ENCODE results near the gene IMP4. TPM values are rescaled to one million over a fixed set of nuclear protein-coding genes. Genes with fewer than 3 reads are reported as not detected.

The IMP4 gene
- polyA plus RNA-seq, 10 donors: 32.4 to 44.7 (median 39.6) TPM

DNA sequence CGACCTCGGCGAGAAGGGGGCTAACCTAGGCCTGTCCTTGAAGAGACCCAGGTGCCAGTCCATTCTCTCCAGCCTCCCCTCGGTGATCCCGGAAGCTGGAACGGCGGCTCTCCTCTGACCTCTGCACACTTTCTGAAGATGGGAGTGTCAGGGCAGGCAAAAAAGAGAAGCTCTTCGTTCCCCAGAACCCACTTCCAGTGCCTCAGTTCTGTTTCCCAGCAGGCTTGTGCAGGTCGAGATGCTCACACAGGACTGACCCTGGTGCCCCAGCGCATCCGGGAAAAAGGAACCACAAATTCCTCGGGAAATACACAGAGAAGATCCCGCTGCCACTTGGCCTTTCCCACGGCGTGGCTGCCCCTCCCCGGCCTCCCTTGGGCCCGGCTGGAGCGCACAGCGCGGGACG is 12.5 kb downstream of the IMP4 start:
- no peak for DNase-seq

- DNase-seq: peak; percentile 81 to 94 (median 90)
Measured at GRCh38 chr2:130355578-130356431, 13.1 kb downstream of the IMP4 start, which contains the start of gene PTPN18. Gene PTPN18, plus strand, starts transcription at chr2:130356056. Its CDS starts 52 bp downstream, at chr2:130356108.

DNA sequence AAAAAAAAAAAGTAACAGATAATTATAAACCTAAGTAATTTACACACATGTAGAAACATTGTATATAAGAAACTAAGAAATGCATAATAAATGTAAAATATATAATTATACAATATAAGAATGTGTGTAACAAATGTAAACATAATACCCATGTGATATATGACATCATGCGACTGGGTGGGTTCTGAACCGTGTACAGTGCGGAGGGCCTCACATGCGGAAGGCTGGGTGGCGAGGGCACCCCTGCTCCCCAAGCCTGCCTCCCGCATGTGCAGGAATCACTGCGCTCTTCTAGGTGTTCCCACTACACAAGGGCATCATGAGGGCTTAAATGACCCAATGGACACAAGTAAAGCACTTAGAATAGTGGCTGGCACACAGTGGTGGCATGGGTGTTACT is 15.2 kb downstream of the IMP4 start:
- DNase-seq: no peak

- DNase-seq: no peak
Measured at GRCh38 chr2:130358420-130359350, 16.0 kb downstream of the IMP4 start.

DNA sequence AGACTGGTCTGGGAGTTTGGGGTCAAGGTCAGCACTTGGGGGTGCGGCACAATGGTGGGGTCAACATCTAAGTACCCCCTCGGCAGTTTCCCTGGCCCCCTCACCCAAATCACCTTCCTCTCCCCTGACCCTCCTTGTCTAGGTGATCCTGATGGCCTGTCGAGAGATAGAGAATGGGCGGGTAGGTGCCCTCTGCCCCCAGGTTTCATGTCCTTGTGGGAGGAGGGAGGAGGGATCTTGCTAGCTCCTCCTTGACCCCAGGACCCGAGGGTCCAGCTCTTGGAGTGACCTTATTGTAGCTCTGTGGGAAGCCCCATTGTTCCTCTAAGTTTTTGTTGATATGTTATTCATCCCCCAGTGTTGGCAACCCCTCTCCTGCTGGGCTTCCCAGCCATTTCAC is 16.8 kb downstream of the IMP4 start:
- DNase-seq: no peak

DNA sequence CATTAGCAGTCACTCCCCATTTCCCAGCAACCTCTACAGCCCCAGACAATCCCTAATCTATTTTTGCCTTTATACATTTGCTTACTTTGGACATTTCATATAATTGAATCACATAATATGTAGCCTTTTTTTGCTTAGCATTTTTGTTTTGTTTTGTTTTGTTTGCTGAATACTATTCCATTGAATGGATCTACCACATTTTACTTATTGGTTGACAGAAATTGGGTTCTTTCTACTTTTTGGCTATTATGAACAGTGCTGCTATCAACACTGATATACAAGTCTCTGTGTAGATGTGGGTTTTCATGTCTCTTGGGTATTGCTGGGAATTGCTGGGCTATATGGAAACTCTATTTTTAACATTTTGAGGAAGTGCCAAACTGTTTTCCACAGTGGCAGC is 20.8 kb downstream of the IMP4 start:
- DNase-seq: no peak

DNA sequence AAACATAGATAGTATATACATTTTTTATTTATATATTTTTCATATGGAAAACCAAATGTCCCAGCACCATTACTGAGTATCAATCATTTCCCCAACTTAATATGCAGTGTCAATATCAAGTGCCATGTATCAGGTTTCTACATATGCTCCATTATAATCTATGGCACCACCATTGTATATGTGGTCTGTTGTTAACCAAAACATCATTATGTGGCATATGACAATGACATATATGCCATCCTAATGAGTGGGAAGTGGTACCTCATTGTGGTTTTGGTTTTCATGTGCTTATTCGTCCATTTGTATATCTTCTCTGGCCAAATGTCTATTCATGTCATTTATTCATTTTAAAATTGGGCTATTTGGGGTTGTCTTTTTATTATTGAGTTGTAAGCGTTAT is 22.4 kb downstream of the IMP4 start:
- DNase-seq: no peak

- no peak for DNase-seq
Measured at GRCh38 chr2:130365963-130366362, 23.3 kb downstream of the IMP4 start.

DNA sequence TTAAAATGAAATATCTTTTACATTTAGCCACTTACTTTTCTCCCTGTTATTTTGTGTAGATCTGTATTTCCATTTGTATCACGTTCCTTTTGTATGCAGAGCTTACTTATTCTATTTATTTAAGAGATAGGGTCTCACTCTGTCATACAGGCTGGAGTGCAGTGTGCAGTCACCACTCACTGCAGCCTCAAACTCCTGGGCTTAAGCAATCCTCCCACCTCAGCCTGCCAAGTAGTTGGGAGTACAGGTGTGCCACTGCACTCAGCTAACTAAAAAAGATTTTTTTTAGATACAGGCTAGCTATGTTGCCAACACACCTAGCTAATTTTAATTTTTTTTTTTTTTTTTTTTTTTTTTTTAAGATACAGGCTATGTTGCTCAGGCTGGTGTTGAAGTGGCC is 24.0 kb downstream of the IMP4 start:
- no peak for DNase-seq

GRCh38 chr2:130368786-130369185 is 26.1 kb downstream of the IMP4 start:
- no peak for DNase-seq

DNA sequence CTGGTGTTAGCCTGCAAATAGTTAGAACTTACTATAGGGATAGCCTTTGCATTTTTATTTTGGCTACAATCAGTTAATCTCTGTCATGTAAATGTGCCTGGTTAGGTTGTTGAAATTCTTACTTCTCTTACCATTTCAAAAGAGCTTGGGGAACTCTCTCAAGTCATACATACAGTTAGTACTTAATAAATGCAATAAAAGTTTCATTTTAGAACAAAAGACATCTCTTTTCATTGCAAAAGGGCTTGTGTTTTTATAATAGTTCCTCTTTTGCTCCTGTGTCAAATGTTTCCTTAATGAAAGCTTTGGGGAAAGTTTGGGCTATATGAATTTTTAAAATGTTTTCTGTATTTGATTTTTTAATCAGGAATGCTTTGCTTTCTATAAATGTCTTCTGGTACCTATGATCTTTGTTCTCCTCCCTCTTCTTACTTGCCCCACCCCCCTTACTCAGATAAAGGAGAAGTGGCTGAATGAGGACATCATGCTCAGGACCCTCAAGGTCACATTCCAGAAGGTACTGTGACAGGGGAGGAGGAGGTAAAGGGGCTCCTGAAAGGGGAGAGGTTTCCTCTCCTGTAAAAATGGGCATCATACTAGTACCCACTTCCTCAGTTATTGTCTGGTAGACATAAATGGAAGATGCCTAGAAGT is 26.7 kb downstream of the IMP4 start:
- DNase-seq: no peak

DNA sequence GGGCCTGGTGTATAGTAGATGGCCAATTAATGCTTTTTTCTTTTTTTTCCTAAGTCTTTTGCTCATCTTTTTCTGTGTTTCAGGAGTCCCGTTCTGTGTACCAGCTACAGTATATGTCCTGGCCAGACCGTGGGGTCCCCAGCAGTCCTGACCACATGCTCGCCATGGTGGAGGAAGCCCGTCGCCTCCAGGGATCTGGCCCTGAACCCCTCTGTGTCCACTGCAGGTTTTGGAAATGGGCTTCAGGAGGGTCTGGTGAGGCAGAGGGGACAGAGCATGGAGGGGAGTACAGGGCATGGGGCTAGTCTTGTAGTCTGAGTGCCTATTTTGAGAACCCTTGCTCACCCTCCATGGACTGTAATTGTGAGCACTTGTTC is 27.3 kb downstream of the IMP4 start:
- DNase-seq: no peak

- DNase-seq: no peak
Measured at GRCh38 chr2:130370490-130370889, 27.8 kb downstream of the IMP4 start.

DNA sequence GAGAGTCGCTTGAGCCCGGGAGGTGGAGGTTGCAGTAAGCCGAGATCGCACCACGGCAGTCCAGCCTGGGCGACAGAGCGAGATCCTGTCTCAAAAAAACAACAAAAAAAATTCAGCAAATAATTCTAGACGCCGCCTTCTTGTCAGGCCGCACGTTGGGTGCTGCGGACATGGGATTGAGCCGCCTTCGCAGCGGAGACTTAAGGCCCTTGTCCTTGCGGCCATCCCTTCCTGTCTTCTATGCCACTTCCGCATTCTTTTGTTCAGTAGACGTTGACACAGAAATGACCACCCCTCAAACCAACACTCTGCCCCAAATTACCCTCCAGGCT is 29.0 kb downstream of the IMP4 start:
- no peak for DNase-seq

- peak; percentile 81 to 95 (median 91) for DNase-seq
Measured at GRCh38 chr2:130372055-130372832, 29.5 kb downstream of the IMP4 start.

DNA sequence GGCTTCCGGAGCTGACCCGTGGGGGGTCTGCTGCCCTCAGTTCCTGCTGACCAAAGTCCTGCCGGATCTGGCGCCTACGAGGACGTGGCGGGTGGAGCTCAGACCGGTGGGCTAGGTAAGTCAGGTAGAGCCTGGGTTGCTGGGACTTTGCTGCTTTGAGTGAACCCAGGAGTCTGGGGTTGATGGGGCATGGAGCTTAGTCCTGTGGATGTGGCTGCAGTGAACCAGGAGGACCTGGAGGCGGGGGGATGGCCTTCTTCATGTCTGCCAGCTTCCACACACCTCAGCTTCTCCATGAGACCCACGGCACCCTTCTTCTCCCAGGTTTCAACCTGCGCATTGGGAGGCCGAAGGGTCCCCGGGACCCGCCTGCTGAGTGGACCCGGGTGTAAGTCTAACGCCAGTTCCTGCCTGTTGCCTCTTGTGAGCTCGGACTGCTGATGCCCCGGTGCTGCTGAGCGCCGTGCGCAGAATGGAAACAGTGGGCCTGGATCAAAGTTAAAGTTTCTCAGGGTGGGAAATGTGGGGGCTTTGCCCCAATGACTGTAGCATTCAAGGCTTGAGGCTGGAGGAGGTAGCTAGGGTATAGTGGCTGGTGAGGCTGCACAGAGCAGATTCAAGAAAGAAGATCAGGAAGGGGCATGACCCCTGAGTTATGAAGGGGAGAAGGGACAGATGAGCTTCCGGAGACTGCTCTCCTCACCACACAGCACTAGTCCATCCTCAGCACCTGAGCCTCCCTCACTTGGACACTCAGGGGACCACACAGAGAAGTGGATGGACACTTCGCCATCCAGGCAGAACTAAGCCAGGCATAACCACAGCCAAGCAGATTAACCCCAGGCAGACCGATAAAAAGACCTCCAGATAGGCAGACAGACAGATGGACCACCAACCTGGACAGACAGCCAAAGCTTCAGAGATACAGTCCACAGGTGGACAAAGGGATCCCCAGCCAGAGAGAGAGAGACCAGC is 30.4 kb downstream of the IMP4 start:
- no peak for DNase-seq

GRCh38 chr2:130373808-130374365 is 31.2 kb downstream of the IMP4 start:
- DNase-seq: no peak

DNA sequence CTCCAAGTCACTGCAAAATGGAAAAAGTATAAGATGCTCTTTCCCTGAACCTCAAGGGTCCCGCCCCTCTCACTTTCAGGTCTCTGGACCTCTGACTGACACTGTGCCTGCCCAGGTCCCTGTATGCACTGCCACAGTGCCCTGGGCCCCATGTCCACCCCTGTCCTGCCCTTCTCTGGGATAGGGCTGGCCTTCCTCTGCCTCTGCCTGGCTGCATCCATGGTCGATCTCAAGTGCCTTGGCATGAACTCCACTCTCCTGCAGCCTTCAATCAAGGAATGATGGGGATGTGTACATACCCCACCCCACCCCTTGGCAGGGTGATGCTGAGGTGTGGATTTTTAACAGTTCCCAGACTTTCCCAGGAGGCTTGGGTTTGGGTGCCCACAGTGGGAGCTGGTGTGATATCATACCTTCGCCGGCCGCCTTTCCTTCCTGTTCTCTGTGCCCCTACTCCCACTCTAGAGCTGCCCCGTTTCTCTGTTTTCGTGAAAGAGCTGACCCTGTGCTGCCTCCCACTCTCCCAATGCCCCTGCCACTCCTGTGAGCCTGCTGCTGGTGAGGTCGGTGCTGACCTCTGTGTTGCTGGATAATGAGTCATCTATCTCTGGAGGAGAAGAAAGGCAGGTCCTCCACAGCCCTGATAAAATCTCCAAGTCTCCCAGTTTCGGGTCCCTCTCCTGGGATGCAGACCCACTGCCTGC is 32.0 kb downstream of the IMP4 start:
- DNase-seq: no peak
